Keratinocyte (primary cell): Measurements from ENCODE around the gene BRICD5.

ENCODE experiments used
- EZH2 ChIP-seq: IDR thresholded peaks from one replicate; pipeline ENCODE4 v1.6.1; 2012; ENCODE audit warnings: inconsistent platforms, mild to moderate bottlenecking, low read length, moderate library complexity
- TF ChIP-seq, protein P1 (sequence below), 3 experiments: IDR thresholded peaks in 1 of 3; conservative IDR thresholded peaks in 1 of 3; optimal IDR thresholded peaks in 1 of 3; 2 replicates in 2 of 3; 3 replicates in 1 of 3; pipeline versions ENCODE3 to v1.5.1; 2011; ENCODE audit warnings: low read length in 3 of 3, mild to moderate bottlenecking in 3 of 3, moderate library complexity in 2 of 3, control low read depth in 1 of 3, inconsistent platforms in 1 of 3; ENCODE audit not compliant: insufficient read depth in 2 of 3; ENCODE audit errors: extremely low read depth in 1 of 3

DNA sequence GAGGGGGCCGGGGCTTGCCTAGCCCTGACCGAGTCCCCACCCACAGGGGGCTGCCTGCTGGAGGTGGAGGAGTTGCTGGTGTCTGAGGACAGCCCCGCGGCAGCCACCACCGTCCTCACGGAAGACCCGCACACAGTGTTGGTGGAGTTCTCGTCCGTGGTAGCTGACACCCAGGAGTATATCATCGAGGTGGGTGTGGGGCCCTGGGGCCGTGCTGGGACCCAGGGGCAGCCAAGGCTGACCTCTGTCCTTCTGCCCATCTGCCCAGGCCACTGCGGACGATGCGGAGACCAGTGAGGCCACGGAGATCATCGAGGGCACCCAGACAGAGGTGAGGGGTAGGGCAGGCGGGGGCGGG, 24.1 kb upstream of the BRICD5 start:
- TF ChIP-seq, protein P1, sequence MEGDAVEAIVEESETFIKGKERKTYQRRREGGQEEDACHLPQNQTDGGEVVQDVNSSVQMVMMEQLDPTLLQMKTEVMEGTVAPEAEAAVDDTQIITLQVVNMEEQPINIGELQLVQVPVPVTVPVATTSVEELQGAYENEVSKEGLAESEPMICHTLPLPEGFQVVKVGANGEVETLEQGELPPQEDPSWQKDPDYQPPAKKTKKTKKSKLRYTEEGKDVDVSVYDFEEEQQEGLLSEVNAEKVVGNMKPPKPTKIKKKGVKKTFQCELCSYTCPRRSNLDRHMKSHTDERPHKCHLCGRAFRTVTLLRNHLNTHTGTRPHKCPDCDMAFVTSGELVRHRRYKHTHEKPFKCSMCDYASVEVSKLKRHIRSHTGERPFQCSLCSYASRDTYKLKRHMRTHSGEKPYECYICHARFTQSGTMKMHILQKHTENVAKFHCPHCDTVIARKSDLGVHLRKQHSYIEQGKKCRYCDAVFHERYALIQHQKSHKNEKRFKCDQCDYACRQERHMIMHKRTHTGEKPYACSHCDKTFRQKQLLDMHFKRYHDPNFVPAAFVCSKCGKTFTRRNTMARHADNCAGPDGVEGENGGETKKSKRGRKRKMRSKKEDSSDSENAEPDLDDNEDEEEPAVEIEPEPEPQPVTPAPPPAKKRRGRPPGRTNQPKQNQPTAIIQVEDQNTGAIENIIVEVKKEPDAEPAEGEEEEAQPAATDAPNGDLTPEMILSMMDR (optimal IDR thresholded peaks at IDR 0.05 in 1 of 3, IDR thresholded peaks at IDR 0.05 in 1 of 3, conservative IDR thresholded peaks at IDR 0.05 in 1 of 3; ENCODE audit: extremely low read depth in 1 of 3, insufficient read depth in 2 of 3, low read length in 3 of 3) = no peak
- no peak for TF ChIP-seq EZH2
